GM19395 (cell line): Measurements from ENCODE around the gene SCGB3A1.

Source experiments
- ATAC-seq: cut with Tn5 transposase; IDR thresholded peaks from one replicate; pipeline ENCODE4 v1.9.1; 2021; ENCODE audit warnings: mild to moderate bottlenecking, moderate library complexity; ENCODE audit not compliant: unreplicated experiment

SCGB3A1 gene, protein sequence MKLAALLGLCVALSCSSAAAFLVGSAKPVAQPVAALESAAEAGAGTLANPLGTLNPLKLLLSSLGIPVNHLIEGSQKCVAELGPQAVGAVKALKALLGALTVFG

DNA sequence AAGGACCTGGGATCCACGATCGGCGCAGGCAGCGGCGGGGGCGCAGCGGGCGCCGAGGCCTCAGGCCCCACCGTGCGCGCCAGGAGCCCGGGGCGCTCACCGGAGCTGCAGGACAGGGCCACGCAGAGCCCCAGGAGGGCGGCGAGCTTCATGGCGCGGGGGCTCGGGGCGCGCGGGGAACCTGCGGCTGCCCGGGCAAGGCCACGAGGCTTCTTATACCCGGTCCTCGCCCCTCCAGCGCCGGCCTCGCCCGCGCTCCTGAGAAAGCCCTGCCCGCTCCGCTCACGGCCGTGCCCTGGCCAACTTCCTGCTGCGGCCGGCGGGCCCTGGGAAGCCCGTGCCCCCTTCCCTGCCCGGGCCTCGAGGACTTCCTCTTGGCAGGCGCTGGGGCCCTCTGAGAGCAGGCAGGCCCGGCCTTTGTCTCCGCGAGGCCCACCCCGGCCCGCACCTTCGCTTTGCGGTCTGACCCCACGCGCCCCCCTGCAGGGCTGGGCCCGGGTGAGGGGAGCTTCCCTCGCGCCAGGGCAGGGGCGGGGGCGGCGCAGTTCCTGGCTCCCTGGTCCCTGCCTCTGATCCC lies at the start of gene SCGB3A1:
TSS of gene SCGB3A1 (minus strand) at position 189 of the 577 bp plus-strand sequence. CDS start at position 152, 37 bp downstream.
- no peak for ATAC-seq

DNA sequence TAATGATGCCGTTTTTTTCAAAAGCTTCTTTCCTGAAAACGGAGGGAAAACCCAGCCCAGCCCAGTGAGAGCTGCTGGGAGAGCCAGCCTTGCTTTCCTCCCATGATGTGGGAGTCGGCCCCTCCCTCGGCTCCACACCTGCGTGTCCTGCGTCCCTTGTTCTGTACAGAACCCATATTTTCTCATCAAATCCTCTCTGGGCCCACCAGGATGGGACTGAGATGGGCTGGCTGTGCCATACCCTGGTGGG lies 49.2 kb upstream of the SCGB3A1 start:
- ATAC-seq, result no peak

- no peak for ATAC-seq
Measured at GRCh38 chr5:180639741-180640610, 48.7 kb upstream of the SCGB3A1 start.

- no peak for ATAC-seq
Measured at GRCh38 chr5:180639287-180639686, 48.0 kb upstream of the SCGB3A1 start.

DNA sequence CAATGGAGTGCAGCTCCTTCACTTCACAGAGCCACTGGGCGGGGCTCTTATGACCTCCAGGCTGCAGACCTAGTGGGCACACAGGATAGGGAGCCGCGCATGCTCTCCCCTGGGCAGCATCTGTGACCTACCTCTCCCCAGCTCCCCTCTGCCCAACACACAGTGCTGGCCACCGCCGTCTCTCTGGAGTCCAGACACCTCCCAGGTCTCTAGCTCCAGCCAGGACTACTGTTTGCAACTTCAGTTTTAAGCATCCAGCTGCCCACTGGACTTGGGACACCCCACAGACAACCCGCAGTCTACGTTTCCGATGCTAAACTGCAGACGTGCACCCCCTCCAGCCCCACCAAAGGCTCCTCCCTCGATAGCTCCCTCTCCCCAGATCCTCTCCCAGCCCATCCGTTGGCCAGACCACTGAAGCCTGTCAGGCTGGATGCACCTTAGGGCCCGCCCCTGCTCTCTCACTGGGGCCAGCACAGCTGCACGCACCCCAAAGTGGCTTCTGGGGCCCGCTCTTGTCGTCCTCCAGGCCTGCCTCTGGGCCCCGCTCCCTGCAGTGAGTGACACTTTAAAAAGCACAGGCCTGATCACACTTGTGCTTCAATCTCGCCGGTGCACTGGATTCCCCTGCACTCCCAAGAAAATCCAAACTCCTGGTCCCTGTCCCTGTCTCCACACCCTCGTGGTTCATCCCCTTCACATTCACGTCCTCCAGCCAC lies 46.8 kb upstream of the SCGB3A1 start:
- no peak for ATAC-seq

- no peak for ATAC-seq
Measured at GRCh38 chr5:180636403-180637075, 45.2 kb upstream of the SCGB3A1 start.

GRCh38 chr5:180636016-180636402 lies 44.7 kb upstream of the SCGB3A1 start:
- ATAC-seq, result no peak

GRCh38 chr5:180633283-180634177 lies 42.2 kb upstream of the SCGB3A1 start:
- no peak for ATAC-seq

GRCh38 chr5:180632768-180633167 lies 41.5 kb upstream of the SCGB3A1 start:
- no peak for ATAC-seq

- no peak for ATAC-seq
Measured at GRCh38 chr5:180631549-180632383, 40.5 kb upstream of the SCGB3A1 start.

GRCh38 chr5:180630426-180630825 lies 39.1 kb upstream of the SCGB3A1 start:
- ATAC-seq, result no peak

- ATAC-seq, result no peak
Measured at GRCh38 chr5:180629831-180630382, 38.6 kb upstream of the SCGB3A1 start.

- no peak for ATAC-seq
Measured at GRCh38 chr5:180628827-180629750, 37.8 kb upstream of the SCGB3A1 start.

DNA sequence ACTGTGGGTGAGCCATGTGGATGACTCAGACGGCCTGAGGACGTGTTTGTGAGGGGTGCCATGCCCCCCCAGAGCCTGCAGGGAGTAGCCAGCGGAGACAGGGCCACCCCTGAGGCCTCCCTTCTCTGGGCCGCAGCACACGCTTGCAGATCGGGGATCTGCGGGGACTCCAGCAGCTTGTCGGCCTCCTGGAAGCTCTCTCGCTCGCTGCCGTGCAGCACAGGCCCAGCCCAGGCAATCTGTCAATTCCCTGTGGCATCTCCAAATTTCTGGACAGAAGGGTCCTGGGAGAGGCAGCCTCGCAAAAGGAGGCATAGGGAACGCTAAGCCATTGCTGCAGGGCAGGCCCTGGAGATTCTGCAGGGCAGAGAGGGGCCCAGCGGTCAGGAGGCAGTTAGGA lies 36.9 kb upstream of the SCGB3A1 start:
- no peak for ATAC-seq

- ATAC-seq, result no peak
Measured at GRCh38 chr5:180627386-180628120, 36.3 kb upstream of the SCGB3A1 start.

GRCh38 chr5:180626661-180627385 lies 35.5 kb upstream of the SCGB3A1 start:
- no peak for ATAC-seq
